OCI-LY1 (cell line): Measurements from ENCODE around the gene NPIPA1.
"Not testable (repeated sequence)": the region's sequence is repeated elsewhere in the genome, so short reads cannot be mapped to it uniquely, and the experiment has no call there.

Experiments
- H2AFZ ChIP-seq: fragments of 200-600 bp; sonication (generic), shearing (Covaris generic); 2 replicates; pipeline ENCODE4 v1.6.0; 2014; ENCODE audit warnings: antibody characterized with exemption, mild to moderate bottlenecking, low read length
- H3F3A ChIP-seq: fragments of 200-600 bp; sonication (generic), shearing (Covaris generic); 2 replicates; pipeline ENCODE4 v1.6.0; 2014; ENCODE audit warnings: mild to moderate bottlenecking, antibody characterized with exemption, low read length, moderate library complexity; ENCODE audit not compliant: insufficient read depth
- H3K27ac ChIP-seq: fragments of 200-600 bp; sonication (generic); 2 replicates; pipeline ENCODE4 v1.5.1; 2014; ENCODE audit warnings: low read length, mixed run types, mild to moderate bottlenecking, low read depth; ENCODE audit not compliant: poor library complexity, severe bottlenecking
- H3K27me3 ChIP-seq: fragments of 200-600 bp; sonication (generic); 2 replicates; pipeline ENCODE4 v1.6.0; 2014; ENCODE audit warnings: antibody characterized with exemption, mild to moderate bottlenecking, low read length, moderate library complexity; ENCODE audit not compliant: insufficient read depth
- H3K36me3 ChIP-seq: fragments of 200-600 bp; sonication (generic); 2 replicates; pipeline ENCODE4 v1.6.1; 2014; ENCODE audit warnings: mild to moderate bottlenecking, antibody characterized with exemption, low read length, moderate library complexity, mixed read lengths; ENCODE audit not compliant: insufficient read depth
- H3K4me1 ChIP-seq: fragments of 200-600 bp; sonication (generic); 2 replicates; pipeline ENCODE4 v1.5.1; 2014; ENCODE audit warnings: mild to moderate bottlenecking, low read length, moderate library complexity; ENCODE audit not compliant: insufficient read depth, severe bottlenecking
- H3K4me2 ChIP-seq: fragments of 200-600 bp; sonication (generic), shearing (Covaris generic); 2 replicates; pipeline ENCODE4 v1.6.1; 2014; ENCODE audit warnings: low read length
- H3K4me3 ChIP-seq: fragments of 200-600 bp; sonication (generic); 2 replicates; pipeline ENCODE4 v1.5.1; 2014; ENCODE audit warnings: low read length, low read depth, mild to moderate bottlenecking, mixed read lengths; ENCODE audit not compliant: poor library complexity, severe bottlenecking
- H3K79me2 ChIP-seq: fragments of 200-600 bp; shearing (Covaris generic); 2 replicates; pipeline ENCODE4 v1.6.1; 2016; ENCODE audit warnings: mixed run types, low read length, mixed read lengths; ENCODE audit not compliant: insufficient read depth
- H3K9ac ChIP-seq: fragments of 200-600 bp; sonication (generic), shearing (Covaris generic); 2 replicates; pipeline ENCODE4 v1.6.1; 2014; ENCODE audit warnings: mild to moderate bottlenecking, low read length, mixed read lengths
- H3K9me2 ChIP-seq: fragments of 200-600 bp; sonication (generic), shearing (Covaris generic); 2 replicates; pipeline ENCODE4 v1.6.1; 2014; ENCODE audit warnings: low read depth, mild to moderate bottlenecking, low read length, mixed read lengths
- H3K9me3 ChIP-seq: fragments of 200-600 bp; shearing (Covaris generic); 2 replicates; pipeline ENCODE4 v1.6.1; 2014; ENCODE audit warnings: low read length, mixed read lengths
- H4K20me1 ChIP-seq: fragments of 200-600 bp; sonication (generic), shearing (Covaris generic); 2 replicates; pipeline ENCODE4 v1.6.0; 2016; ENCODE audit warnings: mild to moderate bottlenecking, low read length; ENCODE audit not compliant: insufficient read depth
- EZH2 ChIP-seq: fragments of 200-600 bp; sonication (generic), shearing (Covaris generic); IDR thresholded peaks from 2 replicates; pipeline ENCODE4 v1.8.0; 2017; ENCODE audit warnings: borderline replicate concordance, mixed run types, mild to moderate bottlenecking, antibody characterized with exemption, low read length, moderate library complexity, mixed read lengths
- TF ChIP-seq, protein P1 (sequence below): fragments of 200-600 bp; sonication (generic), shearing (Covaris generic); IDR thresholded peaks from 2 replicates; pipeline ENCODE4 v1.5.1; 2017; ENCODE audit warnings: mild to moderate bottlenecking, antibody characterized with exemption, low read length, moderate library complexity, mixed read lengths

Gene NPIPA1

DNA sequence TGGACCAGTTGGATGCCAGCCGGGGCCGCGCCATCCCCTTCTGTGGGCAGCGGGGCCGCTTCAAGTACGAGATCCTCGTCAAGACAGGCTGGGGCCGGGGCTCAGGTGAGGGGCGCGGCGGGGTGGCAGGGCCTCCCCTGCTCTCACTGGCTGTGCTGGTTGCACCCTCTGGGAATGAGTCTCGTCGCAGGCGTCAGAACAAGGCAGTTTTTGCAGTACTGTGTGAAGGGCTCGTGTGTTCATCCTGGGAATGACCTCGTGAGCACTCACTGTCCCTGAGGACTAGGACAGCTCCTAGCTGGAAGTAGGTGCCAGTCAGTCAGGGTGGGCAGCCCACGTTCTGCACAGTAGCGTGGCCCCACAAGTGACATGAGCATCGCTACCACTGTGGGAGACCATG, 6.3 kb upstream of the NPIPA1 start:
- not testable (repeated sequence) for H3K4me3 ChIP-seq, H3K9me3 ChIP-seq, H3K4me1 ChIP-seq, H3K9ac ChIP-seq, H3K79me2 ChIP-seq, H2AFZ ChIP-seq, H3K9me2 ChIP-seq, H3K36me3 ChIP-seq, H3K4me2 ChIP-seq, H3K27me3 ChIP-seq, H4K20me1 ChIP-seq, H3K27ac ChIP-seq, H3F3A ChIP-seq

DNA sequence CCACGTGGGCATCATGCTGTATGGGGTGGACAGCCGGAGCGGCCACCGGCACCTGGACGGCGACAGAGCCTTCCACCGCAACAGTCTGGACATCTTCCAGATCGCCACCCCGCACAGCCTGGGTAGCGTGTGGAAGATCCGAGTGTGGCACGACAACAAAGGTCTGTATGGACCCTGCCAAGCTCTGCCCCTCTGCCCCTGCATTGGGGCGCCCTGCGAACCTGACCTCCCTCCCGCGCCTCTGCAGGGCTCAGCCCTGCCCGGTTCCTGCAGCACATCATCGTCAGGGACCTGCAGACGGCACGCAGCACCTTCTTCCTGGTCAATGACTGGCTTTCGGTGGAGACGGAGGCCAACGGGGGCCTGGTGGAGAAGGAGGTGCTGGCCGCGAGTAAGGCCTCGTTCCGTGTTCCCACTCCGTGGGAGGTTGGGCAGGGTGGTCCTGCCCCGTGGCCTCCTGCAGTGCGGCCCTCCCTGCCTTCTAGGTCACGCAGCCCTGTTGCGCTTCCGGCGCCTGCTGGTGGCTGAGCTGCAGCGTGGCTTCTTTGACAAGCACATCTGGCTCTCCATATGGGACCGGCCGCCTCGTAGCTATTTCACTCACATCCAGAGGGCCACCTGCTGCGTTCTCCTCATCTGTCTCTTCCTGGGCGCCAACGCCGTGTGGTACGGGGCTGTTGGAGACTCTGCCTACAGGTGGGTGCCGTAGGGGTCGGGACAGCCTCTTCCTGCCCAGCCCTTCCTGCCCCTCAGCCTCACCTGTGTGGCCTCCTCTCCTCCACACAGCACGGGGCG, 4.5 kb upstream of the NPIPA1 start:
- not testable (repeated sequence) for H3K9me3 ChIP-seq, H3K4me1 ChIP-seq, H3K4me2 ChIP-seq, H3K27ac ChIP-seq, H3K27me3 ChIP-seq, H3K36me3 ChIP-seq, H3F3A ChIP-seq, H2AFZ ChIP-seq, H3K9ac ChIP-seq, H3K4me3 ChIP-seq, H3K79me2 ChIP-seq, H3K9me2 ChIP-seq, H4K20me1 ChIP-seq

DNA sequence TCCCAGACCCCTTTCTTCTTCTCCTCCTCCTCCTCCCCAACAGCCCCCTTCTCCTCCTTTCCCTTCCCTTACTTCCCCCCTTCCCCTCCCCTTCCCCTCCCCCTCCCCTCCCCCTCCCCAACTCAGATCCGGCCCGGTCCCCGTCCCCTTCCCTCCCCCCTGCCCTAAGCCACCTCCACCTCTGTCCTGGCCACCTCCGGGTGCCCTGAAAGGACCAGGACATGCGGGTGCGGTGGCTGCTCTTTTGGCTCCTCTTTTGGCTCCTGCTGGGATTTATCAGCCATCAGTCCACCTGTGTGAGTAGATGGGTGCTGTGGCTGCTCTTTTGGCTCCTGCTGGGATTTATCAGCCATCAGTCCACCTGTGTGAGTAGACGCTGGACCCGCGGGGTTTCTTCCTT, 751 bp downstream of the NPIPA1 start:
- not testable (repeated sequence) for H2AFZ ChIP-seq, H3K4me3 ChIP-seq, H3K4me2 ChIP-seq, H3K9me3 ChIP-seq, H3F3A ChIP-seq, H3K4me1 ChIP-seq, H3K79me2 ChIP-seq, H3K9ac ChIP-seq, H3K36me3 ChIP-seq, H4K20me1 ChIP-seq, H3K27me3 ChIP-seq, H3K27ac ChIP-seq, H3K9me2 ChIP-seq

DNA sequence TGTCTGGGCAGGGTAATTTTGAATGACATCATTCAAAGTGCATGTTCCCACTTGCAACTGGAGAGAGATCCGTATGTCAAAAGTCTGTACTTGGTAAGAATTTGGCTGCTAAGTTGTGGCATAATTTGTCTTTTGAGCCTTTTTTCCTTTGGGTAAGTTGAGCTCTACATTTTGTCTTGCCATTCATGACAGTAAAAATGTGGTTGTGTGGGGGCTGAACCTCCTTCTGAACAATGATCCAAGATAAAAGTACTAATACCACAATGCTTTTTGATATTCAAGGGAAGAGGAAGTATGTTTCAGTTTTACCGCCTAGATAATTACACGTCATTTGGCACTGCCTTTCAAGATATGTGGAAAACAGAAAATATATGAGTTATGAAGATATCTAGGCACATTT, 5.4 kb downstream of the NPIPA1 start:
- H3K79me2 ChIP-seq, H2AFZ ChIP-seq, H3K9me2 ChIP-seq, H3K4me3 ChIP-seq, H3K27me3 ChIP-seq, H3F3A ChIP-seq, H3K36me3 ChIP-seq, H3K9ac ChIP-seq, H4K20me1 ChIP-seq, H3K4me2 ChIP-seq, H3K4me1 ChIP-seq, H3K27ac ChIP-seq, H3K9me3 ChIP-seq: not testable (repeated sequence)

DNA sequence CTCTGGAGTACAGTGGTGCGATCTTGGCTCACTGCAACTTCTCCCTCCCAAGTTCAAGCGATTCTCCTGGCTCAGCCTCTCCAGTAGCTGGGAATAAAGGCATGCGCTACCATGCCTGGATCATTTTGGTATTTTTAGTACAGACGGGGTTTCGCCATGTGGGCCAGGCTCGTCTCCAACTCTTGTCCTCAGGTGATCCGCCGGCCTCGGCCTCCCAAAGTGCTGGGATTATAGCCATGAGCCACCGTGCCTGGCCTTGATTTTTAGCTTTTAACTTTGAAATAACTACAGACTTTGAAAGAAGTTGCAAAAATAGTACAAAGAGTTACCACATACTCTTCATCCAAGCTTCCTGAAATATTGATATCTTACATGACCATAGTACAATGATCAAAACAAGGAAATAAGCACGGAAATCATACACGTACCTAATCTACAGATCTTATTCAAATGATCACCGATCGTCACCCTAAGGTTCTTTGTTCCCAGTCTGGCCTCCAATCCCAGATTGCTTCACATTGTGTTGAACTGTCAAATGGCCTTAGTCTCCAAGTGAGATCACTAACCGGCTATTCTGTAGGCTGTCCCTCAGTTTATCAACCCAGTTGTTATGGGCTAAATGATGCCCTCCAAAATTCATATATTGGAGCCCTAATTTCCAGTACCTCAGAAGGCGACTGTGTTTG, 18.4 kb downstream of the NPIPA1 start:
- no peak overlapping the region for H3K9ac ChIP-seq
- H3F3A ChIP-seq: no peaks in the 10 kb centered on the region
- TF ChIP-seq, protein P1, sequence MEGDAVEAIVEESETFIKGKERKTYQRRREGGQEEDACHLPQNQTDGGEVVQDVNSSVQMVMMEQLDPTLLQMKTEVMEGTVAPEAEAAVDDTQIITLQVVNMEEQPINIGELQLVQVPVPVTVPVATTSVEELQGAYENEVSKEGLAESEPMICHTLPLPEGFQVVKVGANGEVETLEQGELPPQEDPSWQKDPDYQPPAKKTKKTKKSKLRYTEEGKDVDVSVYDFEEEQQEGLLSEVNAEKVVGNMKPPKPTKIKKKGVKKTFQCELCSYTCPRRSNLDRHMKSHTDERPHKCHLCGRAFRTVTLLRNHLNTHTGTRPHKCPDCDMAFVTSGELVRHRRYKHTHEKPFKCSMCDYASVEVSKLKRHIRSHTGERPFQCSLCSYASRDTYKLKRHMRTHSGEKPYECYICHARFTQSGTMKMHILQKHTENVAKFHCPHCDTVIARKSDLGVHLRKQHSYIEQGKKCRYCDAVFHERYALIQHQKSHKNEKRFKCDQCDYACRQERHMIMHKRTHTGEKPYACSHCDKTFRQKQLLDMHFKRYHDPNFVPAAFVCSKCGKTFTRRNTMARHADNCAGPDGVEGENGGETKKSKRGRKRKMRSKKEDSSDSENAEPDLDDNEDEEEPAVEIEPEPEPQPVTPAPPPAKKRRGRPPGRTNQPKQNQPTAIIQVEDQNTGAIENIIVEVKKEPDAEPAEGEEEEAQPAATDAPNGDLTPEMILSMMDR: no peak
- no peak for TF ChIP-seq EZH2
- H3K4me3 ChIP-seq: no peak overlapping the region
- no peaks in the 10 kb centered on the region for H3K9me3 ChIP-seq
- no peaks in the 10 kb centered on the region for H3K9me2 ChIP-seq
- no peak overlapping the region for H2AFZ ChIP-seq
- H3K4me1 ChIP-seq: no peaks in the 10 kb centered on the region
- no peaks in the 10 kb centered on the region for H3K27me3 ChIP-seq
- no peaks in the 10 kb centered on the region for H3K79me2 ChIP-seq
- H4K20me1 ChIP-seq: no peaks in the 10 kb centered on the region
- H3K36me3 ChIP-seq: no peaks in the 10 kb centered on the region
- H3K27ac ChIP-seq: no peak overlapping the region
- no peak overlapping the region for H3K4me2 ChIP-seq
